ENCODE measurements around the gene EGFLAM.

DNA sequence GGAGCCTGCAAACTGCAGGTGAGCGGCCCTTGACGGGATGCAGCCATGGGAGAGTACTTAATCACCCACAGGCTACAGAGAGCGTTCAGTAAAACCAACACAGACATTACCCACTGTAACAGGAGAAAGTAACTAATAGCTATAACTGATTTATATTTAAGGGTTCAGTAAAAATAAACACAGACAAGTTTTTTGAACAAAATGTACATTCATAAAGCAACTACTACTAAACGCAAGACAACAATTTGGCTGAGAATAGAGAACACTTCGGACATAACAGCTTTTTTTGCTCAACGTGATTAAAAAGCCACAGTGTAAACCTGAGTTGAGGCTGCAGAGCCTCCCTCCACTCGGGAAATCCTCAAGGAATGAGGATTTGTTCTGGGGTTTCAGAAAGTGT, 236.4 kb downstream of the EGFLAM start:
- TF ChIP-seq, protein P1, sequence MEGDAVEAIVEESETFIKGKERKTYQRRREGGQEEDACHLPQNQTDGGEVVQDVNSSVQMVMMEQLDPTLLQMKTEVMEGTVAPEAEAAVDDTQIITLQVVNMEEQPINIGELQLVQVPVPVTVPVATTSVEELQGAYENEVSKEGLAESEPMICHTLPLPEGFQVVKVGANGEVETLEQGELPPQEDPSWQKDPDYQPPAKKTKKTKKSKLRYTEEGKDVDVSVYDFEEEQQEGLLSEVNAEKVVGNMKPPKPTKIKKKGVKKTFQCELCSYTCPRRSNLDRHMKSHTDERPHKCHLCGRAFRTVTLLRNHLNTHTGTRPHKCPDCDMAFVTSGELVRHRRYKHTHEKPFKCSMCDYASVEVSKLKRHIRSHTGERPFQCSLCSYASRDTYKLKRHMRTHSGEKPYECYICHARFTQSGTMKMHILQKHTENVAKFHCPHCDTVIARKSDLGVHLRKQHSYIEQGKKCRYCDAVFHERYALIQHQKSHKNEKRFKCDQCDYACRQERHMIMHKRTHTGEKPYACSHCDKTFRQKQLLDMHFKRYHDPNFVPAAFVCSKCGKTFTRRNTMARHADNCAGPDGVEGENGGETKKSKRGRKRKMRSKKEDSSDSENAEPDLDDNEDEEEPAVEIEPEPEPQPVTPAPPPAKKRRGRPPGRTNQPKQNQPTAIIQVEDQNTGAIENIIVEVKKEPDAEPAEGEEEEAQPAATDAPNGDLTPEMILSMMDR (conservative IDR thresholded peaks at IDR 0.05 in 1 of 2, IDR thresholded peaks at IDR 0.05 in 1 of 2; ENCODE audit: low read depth in 1 of 2, low read length in 2 of 2), result no peak
- TF ChIP-seq EZH2 (IDR thresholded peaks at IDR 0.05; ENCODE audit: low read length, missing control alignments), result no peak

All from fibroblast of lung (primary cell).